Spleen (tissue), 11 donors: Measurements from ENCODE around the gene ASNS. TPM values are rescaled to one million over a fixed set of nuclear protein-coding genes. Genes with fewer than 3 reads are reported as not detected.
"Not testable (repeated sequence)": the region's sequence is repeated elsewhere in the genome, so short reads cannot be mapped to it uniquely, and the experiment has no call there.

Source experiments
- DNase-seq: peaks from one replicate; pipeline ENCODE4 v3.0.0-alpha.2; 2020
- H3K27ac ChIP-seq, 8 donors: fragments of 200-600 bp; sonication (generic) in 7 of 8; 1 replicate in 4 of 8; 2 replicates in 4 of 8; pipeline versions ENCODE4 v1.5.0 to v1.8.0; 2016 to 2021; ENCODE audit warnings: inconsistent platforms in 4 of 8, mild to moderate bottlenecking in 4 of 8, moderate library complexity in 1 of 8
- H3K27me3 ChIP-seq, 7 donors: fragments of 200-600 bp; sonication (generic) in 6 of 7; replicated peaks in 1 of 7; 1 replicate in 4 of 7; 2 replicates in 3 of 7; pipeline versions ENCODE4 v1.5.0 to v1.8.0; 2016 to 2021; ENCODE audit warnings: inconsistent platforms in 3 of 7, mild to moderate bottlenecking in 1 of 7
- H3K36me3 ChIP-seq, 6 donors: fragments of 200-600 bp; sonication (generic) in 5 of 6; 1 replicate in 4 of 6; 2 replicates in 2 of 6; pipeline versions ENCODE4 v1.5.0 to v1.8.0; 2016 to 2021; ENCODE audit warnings: inconsistent platforms in 2 of 6
- H3K4me1 ChIP-seq, 6 donors: fragments of 200-600 bp; sonication (generic) in 5 of 6; 1 replicate in 3 of 6; 2 replicates in 3 of 6; pipeline versions ENCODE4 v1.5.0 to v1.8.0; 2016 to 2021; ENCODE audit warnings: inconsistent platforms in 3 of 6
- H3K4me3 ChIP-seq, 8 donors: fragments of 200-600 bp; sonication (generic) in 7 of 8; 1 replicate in 4 of 8; 2 replicates in 4 of 8; pipeline versions ENCODE4 v1.5.0 to v1.8.0; 2016 to 2021; ENCODE audit warnings: inconsistent platforms in 4 of 8, mild to moderate bottlenecking in 4 of 8, moderate library complexity in 2 of 8
- H3K9me3 ChIP-seq, 8 donors: fragments of 200-600 bp; sonication (generic) in 7 of 8; 1 replicate in 4 of 8; 2 replicates in 4 of 8; pipeline versions ENCODE4 v1.5.0 to v1.8.0; 2016 to 2021; ENCODE audit warnings: inconsistent platforms in 4 of 8
- CTCF ChIP-seq, 11 experiments: fragments of 200-600 bp in 7 of 11; fragments of 450-650 bp in 4 of 11; sonication (generic) in 4 of 11; IDR thresholded peaks in 8 of 11; conservative IDR thresholded peaks in 3 of 11; 1 replicate in 7 of 11; 2 replicates in 4 of 11; pipeline versions ENCODE4 v1.4.0 to v1.8.0; 2016 to 2021; ENCODE audit warnings: antibody characterized with exemption in 11 of 11, inconsistent platforms in 4 of 11, mild to moderate bottlenecking in 1 of 11
- POLR2A ChIP-seq, 3 donors: fragments of 450-650 bp; IDR thresholded peaks; one replicate each; pipeline ENCODE4 v1.5.1; 2017; ENCODE audit warnings: antibody characterized with exemption in 3 of 3, mild to moderate bottlenecking in 1 of 3
- POLR2AphosphoS5 ChIP-seq, 3 donors: sonication (generic); formaldehyde crosslinking; IDR thresholded peaks; one replicate each; pipeline ENCODE4 v1.5.1; 2017; ENCODE audit warnings: antibody characterized with exemption in 3 of 3
- WGBS, 5 donors: extraction: QIAGEN DNeasy Blood & Tissue Kit in 3 of 5; methylation state at CpG; one replicate each; pipeline versions ENCODE4 v1.1.5 to v1.1.7; 2013 to 2018; 5-methylcytosine and 5-hydroxymethylcytosine counted together
- intact Hi-C: fragments of 100-400 bp; cut with DNase I; formaldehyde crosslinking; loops from one replicate; pipeline ENCODE4 v1.15.0; 2023; ENCODE audit warnings: low total_unique reads
- polyA plus RNA-seq, 3 donors: library from polyadenylated mRNA; stranded (reverse); fragments of 200-250 nt; gene quantifications; one replicate each; pipeline ENCODE4 v1.2.1, GENCODE V29; 2013
- total RNA-seq, 7 donors: library from RNA; depleted of rRNA in 3 of 7; stranded (reverse); fragments of >200 nt in 3 of 7; fragmentation: NEBNext Ultra II Directional in 4 of 7; extraction: Animal tissue kit (Norgen Biotek cat#: 25700) in 4 of 7; gene quantifications; one replicate each; pipeline versions ENCODE4 v1.1.0 to v1.2.1, GENCODE V29; 2016 to 2021
- donor health status: healthy with polysubstance abuse.
- donor health status: DM: no; HTN: no; CAD: no; lungs with moderate emphysema.
- donor health status: DM: no; HTN: no; CAD: no.
- donor health status: Bipolar disorder and iron deficiency.
- donor health status: healthy.
- donor health status: DM: no; HTN: no; CAD: no.
- donor health status: DM: yes; HTN: yes; CAD: no.

Gene ASNS
- total and polyA plus RNA-seq, 10 donors = 10.9 to 82.7 (median 24.4) TPM

DNA sequence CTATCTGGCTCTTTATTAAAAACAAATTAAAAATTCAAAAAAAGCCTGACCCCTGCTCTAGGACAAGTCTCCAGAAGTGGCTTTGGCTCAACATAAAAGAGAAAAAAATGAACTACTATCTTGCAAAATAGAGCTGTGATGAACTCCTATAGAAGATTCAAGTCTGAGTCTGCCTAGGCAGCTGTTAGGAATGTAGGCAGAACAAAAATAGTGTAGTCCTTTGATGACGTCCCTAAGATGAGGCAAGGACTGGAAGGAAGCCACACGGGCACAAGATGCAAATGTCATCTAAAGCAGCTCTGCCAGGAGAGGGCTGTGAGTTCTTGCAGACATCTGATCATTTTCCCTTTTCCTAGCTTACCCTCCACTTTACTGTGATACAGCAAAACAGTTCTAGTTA lies 20.5 kb downstream of the ASNS start:
- TF ChIP-seq CTCF (IDR thresholded peaks at IDR 0.05 in 8 of 11, conservative IDR thresholded peaks at IDR 0.05 in 3 of 11) = no peak
- TF ChIP-seq POLR2AphosphoS5 (IDR thresholded peaks at IDR 0.05) = no peak
- TF ChIP-seq POLR2A (IDR thresholded peaks at IDR 0.05) = no peak
- Histone ChIP-seq H3K4me1 (no peaks in the 10 kb centered on the region), H3K9me3 (no peaks in the 10 kb centered on the region), H3K27me3 (no peaks in the 10 kb centered on the region), H3K36me3 (peaks cover 0 to 55% (median 37%) of the 10 kb centered on the region in 6 donors), H3K27ac (no peak overlapping the region), H3K4me3 (no peak overlapping the region)
- DNase-seq = no peak
- intact Hi-C loops = no loop called here
- WGBS, 5 donors = 73 to 91% (median 82%) methylated on average over 2 of the region's 2 CpGs

- DNase-seq, H3K27me3 ChIP-seq, H3K4me3 ChIP-seq, intact Hi-C loops, H3K27ac ChIP-seq, H3K4me1 ChIP-seq, H3K9me3 ChIP-seq: not testable (repeated sequence)
- WGBS, 5 donors = 84 to 98% (median 91%) methylated on average over 2 of the region's 4 CpGs
- peaks cover 0 to 42% (median 33%) of the 10 kb centered on the region in 6 donors for H3K36me3 ChIP-seq
Observed at GRCh38 chr7:97850262-97851031, 21.8 kb downstream of the ASNS start.

- Histone ChIP-seq H3K27me3 (no peaks in the 10 kb centered on the region), H3K9me3 (peaks cover 0 to 6% (median 0%) of the 10 kb centered on the region in 8 donors), H3K4me3 (no peak overlapping the region), H3K36me3 (peaks cover 0 to 16% (median 14%) of the 10 kb centered on the region in 6 donors), H3K4me1 (no peaks in the 10 kb centered on the region), H3K27ac (no peak overlapping the region)
- no peak for TF ChIP-seq CTCF (IDR thresholded peaks at IDR 0.05 in 8 of 11, conservative IDR thresholded peaks at IDR 0.05 in 3 of 11)
- no peak for TF ChIP-seq POLR2A (IDR thresholded peaks at IDR 0.05)
- TF ChIP-seq POLR2AphosphoS5 (IDR thresholded peaks at IDR 0.05) = no peak
- 30 to 60% (median 43%) methylated on average over 5 of the region's 5 CpGs for whole genome bisulfite sequencing, 5 donors
- intact Hi-C loops = loop anchor here (10.0 kb wide), 1 partner anchor 1933 kb away; no protein-coding TSS in a partner anchor
- no peak for DNase-seq
Observed at GRCh38 chr7:97847791-97848190, 24.4 kb downstream of the ASNS start.

DNA sequence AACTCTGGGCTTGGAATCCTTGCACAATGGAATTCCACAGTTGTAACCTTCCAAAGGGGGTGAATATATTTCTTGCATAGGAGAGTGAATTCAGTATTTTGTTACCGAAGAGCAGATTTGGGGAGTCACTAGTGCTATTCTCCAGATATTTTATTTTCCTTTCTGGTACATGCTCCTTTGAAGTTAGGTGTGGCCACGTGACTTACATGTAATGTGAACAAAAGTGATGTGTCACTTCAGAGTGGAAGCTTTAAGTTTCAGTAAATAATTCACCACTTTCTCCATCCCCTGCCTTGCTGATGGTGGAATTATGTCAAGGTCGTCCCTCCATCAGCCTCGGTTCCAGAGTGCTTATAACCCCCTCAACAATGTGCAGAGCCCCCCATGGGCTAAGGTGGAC lies 25.3 kb downstream of the ASNS start:
- H3K4me1 ChIP-seq = no peaks in the 10 kb centered on the region
- TF ChIP-seq POLR2AphosphoS5 (IDR thresholded peaks at IDR 0.05) = no peak
- TF ChIP-seq CTCF (IDR thresholded peaks at IDR 0.05 in 8 of 11, conservative IDR thresholded peaks at IDR 0.05 in 3 of 11) = no peak
- no peak for TF ChIP-seq POLR2A (IDR thresholded peaks at IDR 0.05)
- H3K27me3 ChIP-seq = no peaks in the 10 kb centered on the region
- peaks cover 0 to 14% (median 0%) of the 10 kb centered on the region in 8 donors for H3K9me3 ChIP-seq
- no peak overlapping the region for H3K4me3 ChIP-seq
- DNase-seq = no peak
- intact Hi-C loops = loop anchor here (10.0 kb wide), 1 partner anchor 1932 kb away; no protein-coding TSS in a partner anchor
- WGBS, 5 donors = 62 to 80% (median 67%) methylated on average over 4 of the region's 4 CpGs
- H3K27ac ChIP-seq = no peak overlapping the region
- peaks cover 0 to 7% (median 6%) of the 10 kb centered on the region in 6 donors for H3K36me3 ChIP-seq
